B cell (primary cell): ENCODE measurements around the gene LIPA. TPM values are rescaled to one million over a fixed set of nuclear protein-coding genes. Genes with fewer than 3 reads are reported as not detected.
A peak's percentile ranks its signal among the peaks of the same experiment; 100 is the strongest.

Source experiments
- ATAC-seq: fragments of 200-7000 bp; cut with Tn5 transposase; one replicate; pipeline ENCODE4 v1.10.0; 2021; ENCODE audit warnings: low read depth, mild to moderate bottlenecking, moderate number of reproducible peaks, moderate library complexity
- CTCF ChIA-PET: fragments of 350-600 bp; sonication (Branson Sonifier 250); formaldehyde crosslinking; loops from one replicate; lab custom pipeline; 2021; ENCODE audit warnings: antibody characterized with exemption, inconsistent platforms; lab: Charles Lee
- POLR2A ChIA-PET: fragments of 350-600 bp; sonication (Branson Sonifier 250); formaldehyde crosslinking; loops from one replicate; lab custom pipeline; 2021; ENCODE audit warnings: antibody characterized with exemption; lab: Charles Lee
- DNase-seq: peaks from one replicate; pipeline ENCODE4 v3.0.0; 2013
- H2AFZ ChIP-seq: 2 replicates; pipeline ENCODE4 v1.6.1; 2012; ENCODE audit warnings: mild to moderate bottlenecking, low read depth, low read length; ENCODE audit not compliant: insufficient read depth, poor library complexity, severe bottlenecking
- H3K27ac ChIP-seq, 2 donors: 1 replicate in 1 of 2; 2 replicates in 1 of 2; pipeline ENCODE4 v1.5.1; 2012 to 2013; ENCODE audit warnings: low read length in 2 of 2, mild to moderate bottlenecking in 2 of 2, moderate library complexity in 1 of 2
- H3K27me3 ChIP-seq, 4 experiments: fragments of 200-600 bp in 1 of 4; sonication (generic) in 1 of 4; replicated peaks in 1 of 4; 1 replicate in 2 of 4; 2 replicates in 2 of 4; pipeline versions ENCODE4 v1.6.1 to v1.7.0; 2013 to 2016; ENCODE audit warnings: low read length in 3 of 4, mild to moderate bottlenecking in 2 of 4, mixed read lengths in 1 of 4, moderate library complexity in 1 of 4; ENCODE audit not compliant: insufficient read depth in 4 of 4, control insufficient read depth in 3 of 4; ENCODE audit errors: control extremely low read depth in 1 of 4
- H3K36me3 ChIP-seq, 2 experiments: replicated peaks in 1 of 2; 1 replicate in 1 of 2; 2 replicates in 1 of 2; pipeline versions ENCODE4 v1.6.1 to v1.7.1; 2013; ENCODE audit warnings: low read length in 1 of 2; ENCODE audit not compliant: insufficient read depth in 2 of 2, control insufficient read depth in 1 of 2; ENCODE audit errors: control extremely low read depth in 1 of 2, extremely low read depth in 1 of 2
- H3K4me1 ChIP-seq, 2 donors: fragments of 200-600 bp in 1 of 2; sonication (generic) in 1 of 2; 1 replicate in 1 of 2; 2 replicates in 1 of 2; pipeline versions ENCODE4 v1.5.1 to v1.6.1; 2013 to 2017; ENCODE audit warnings: low read length in 2 of 2; ENCODE audit not compliant: control insufficient read depth in 2 of 2, insufficient read depth in 2 of 2
- H3K4me2 ChIP-seq: replicated peaks from 2 replicates; pipeline ENCODE3; 2012; ENCODE audit warnings: mild to moderate bottlenecking, low read depth, low read length; ENCODE audit not compliant: poor library complexity, severe bottlenecking
- H3K4me3 ChIP-seq, 5 experiments: fragments of 200-600 bp in 1 of 5; sonication (generic) in 1 of 5; 1 replicate in 3 of 5; 2 replicates in 2 of 5; pipeline versions ENCODE4 v1.5.1 to v1.7.0; 2011 to 2016; ENCODE audit warnings: low read length in 4 of 5, mild to moderate bottlenecking in 4 of 5, low read depth in 2 of 5, control low read depth in 1 of 5, moderate library complexity in 1 of 5; ENCODE audit not compliant: insufficient read depth in 1 of 5; ENCODE audit errors: control extremely low read depth in 1 of 5, extremely low read depth in 1 of 5
- H3K79me2 ChIP-seq: fragments of 200-600 bp; sonication (generic); one replicate; pipeline ENCODE4 v1.6.0; 2016; ENCODE audit warnings: low read length; ENCODE audit not compliant: control insufficient read depth, insufficient read depth
- H3K9ac ChIP-seq: fragments of 200-600 bp; sonication (generic); 2 replicates; pipeline ENCODE4 v1.6.1; 2017; ENCODE audit warnings: mild to moderate bottlenecking, low read length, moderate library complexity
- H3K9me3 ChIP-seq, 3 donors: one replicate each; pipeline versions ENCODE4 v1.6.1 to v1.7.1; 2013; ENCODE audit warnings: low read length in 2 of 3; ENCODE audit not compliant: control insufficient read depth in 2 of 3, insufficient read depth in 1 of 3; ENCODE audit errors: control extremely low read depth in 1 of 3
- H4K20me1 ChIP-seq: 2 replicates; pipeline ENCODE4 v1.6.0; 2012; ENCODE audit warnings: mild to moderate bottlenecking, low read length; ENCODE audit not compliant: insufficient read depth, control insufficient read depth, poor library complexity, severe bottlenecking
- H3K27ac Mint-ChIP-seq: one replicate; pipeline ENCODE4 v1.8.0; 2021; ENCODE audit warnings: mixed read lengths
- H3K27me3 Mint-ChIP-seq: one replicate; pipeline ENCODE4 v1.8.0; 2021; ENCODE audit warnings: mixed read lengths
- H3K4me1 Mint-ChIP-seq: one replicate; pipeline ENCODE4 v1.8.0; 2021; ENCODE audit warnings: mixed read lengths
- H3K4me3 Mint-ChIP-seq: one replicate; pipeline ENCODE4 v1.8.0; 2021; ENCODE audit warnings: mixed read lengths
- H3K9me3 Mint-ChIP-seq: one replicate; pipeline ENCODE4 v1.8.0; 2022; ENCODE audit warnings: mixed read lengths; ENCODE audit not compliant: insufficient read depth
- EZH2 ChIP-seq: IDR thresholded peaks from 2 replicates; pipeline ENCODE4 v1.6.1; 2012; ENCODE audit warnings: borderline replicate concordance, low read depth, mild to moderate bottlenecking, moderate library complexity, low read length; ENCODE audit not compliant: insufficient read depth, poor library complexity, severe bottlenecking
- WGBS: methylation state at CpG from one replicate; pipeline ENCODE4 v1.1.5; 2013; ENCODE audit warnings: missing lambda C conversion rate; ENCODE audit not compliant: insufficient coverage; 5-methylcytosine and 5-hydroxymethylcytosine counted together
- intact Hi-C: fragments of 100-400 bp; cut with micrococcal nuclease; formaldehyde crosslinking; loops from one replicate; pipeline ENCODE4 v1.10.0; 2022
- polyA plus RNA-seq: library from polyadenylated mRNA; depleted of rRNA; stranded (reverse); fragments of >200 nt; gene quantifications from 2 replicates; pipeline ENCODE4 v1.2.3, GENCODE V29; 2012
- total RNA-seq, 2 donors: library from RNA; stranded (reverse); fragments of 120-200 nt in 1 of 2; gene quantifications; 1 replicate in 1 of 2; 2 replicates in 1 of 2; pipeline versions ENCODE4 v1.2.3 to v1.2.4, GENCODE V29; 2013 to 2022
- TF ChIP-seq, protein P1 (sequence below): fragments of 200-600 bp; IDR thresholded peaks from one replicate; pipeline ENCODE4 v1.8.0; 2022; ENCODE audit warnings: antibody characterized with exemption, mild to moderate bottlenecking

LIPA gene
- total and polyA plus RNA-seq, 2 donors (not counting 1 experiment from before 2014, with no cell fraction given): 16.4 to 36.5 TPM

DNA sequence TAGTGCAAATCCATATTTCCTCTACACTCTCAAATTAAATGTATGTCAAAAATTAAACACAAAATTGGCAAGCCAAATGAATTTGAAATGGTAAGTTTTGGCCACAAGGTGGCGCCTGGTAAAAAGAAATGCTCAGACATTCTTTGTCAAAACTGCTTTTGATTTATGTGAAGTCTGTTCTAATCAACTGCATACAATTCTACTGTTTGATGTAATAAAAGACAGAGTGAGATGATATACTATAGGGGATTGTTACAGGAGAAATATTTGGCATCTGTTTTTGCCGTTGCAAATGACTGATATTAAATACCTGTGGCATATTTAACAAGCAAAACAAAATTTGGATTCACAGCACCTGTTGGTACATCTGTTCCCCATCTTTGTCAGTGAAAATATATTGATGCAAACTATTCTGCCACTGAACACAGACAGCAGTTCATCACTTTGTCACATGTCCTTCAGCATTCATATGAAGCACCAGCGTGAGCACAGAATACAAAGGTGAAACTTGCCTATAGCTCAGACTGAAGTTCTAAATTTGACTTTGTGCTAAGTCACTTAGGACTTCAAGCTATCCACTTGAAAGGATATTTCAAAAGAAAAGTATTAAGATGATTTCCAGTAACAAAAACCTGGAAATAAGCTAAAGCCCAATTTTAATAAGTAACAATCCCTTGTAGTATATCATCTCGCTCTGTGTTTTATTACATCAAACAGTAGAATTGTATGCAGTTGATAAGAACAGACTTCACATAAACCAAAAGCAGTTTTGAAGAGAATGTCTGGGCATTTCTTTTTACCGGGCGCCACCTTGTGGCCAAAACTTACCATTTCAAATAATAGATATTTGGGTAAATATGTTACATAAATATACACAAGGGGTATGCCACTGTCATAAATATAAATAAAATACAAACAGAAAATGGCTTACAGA is 34.3 kb downstream of the LIPA start:
- WGBS: no CpG with 5 or more reads among the region's 6 CpGs
- Mint-ChIP-seq H3K4me1 (peaks cover 8% of the 10 kb centered on the region), H3K27ac (peak overlapping the region; percentile 68), H3K27me3 (no peaks in the 10 kb centered on the region), H3K4me3 (no peak overlapping the region), H3K9me3 (no peaks in the 10 kb centered on the region)
- no peaks in the 10 kb centered on the region for H4K20me1 ChIP-seq
- no peak overlapping the region for H3K4me3 ChIP-seq
- ChIA-PET POLR2A (no interaction called here), CTCF (interaction anchor here (0.6 to 7.3 kb wide), 47 partner anchors 8 to 653 kb away, joined by 3 to 71 read pairs (median 4); partner anchors contain the start of genes CH25H, FAS, IFIT1 and LIPA)
- H3K27ac ChIP-seq: peak overlapping the region in 1 of 2 donors; percentile 45
- peak; percentile 47 for ATAC-seq
- TF ChIP-seq, protein P1, sequence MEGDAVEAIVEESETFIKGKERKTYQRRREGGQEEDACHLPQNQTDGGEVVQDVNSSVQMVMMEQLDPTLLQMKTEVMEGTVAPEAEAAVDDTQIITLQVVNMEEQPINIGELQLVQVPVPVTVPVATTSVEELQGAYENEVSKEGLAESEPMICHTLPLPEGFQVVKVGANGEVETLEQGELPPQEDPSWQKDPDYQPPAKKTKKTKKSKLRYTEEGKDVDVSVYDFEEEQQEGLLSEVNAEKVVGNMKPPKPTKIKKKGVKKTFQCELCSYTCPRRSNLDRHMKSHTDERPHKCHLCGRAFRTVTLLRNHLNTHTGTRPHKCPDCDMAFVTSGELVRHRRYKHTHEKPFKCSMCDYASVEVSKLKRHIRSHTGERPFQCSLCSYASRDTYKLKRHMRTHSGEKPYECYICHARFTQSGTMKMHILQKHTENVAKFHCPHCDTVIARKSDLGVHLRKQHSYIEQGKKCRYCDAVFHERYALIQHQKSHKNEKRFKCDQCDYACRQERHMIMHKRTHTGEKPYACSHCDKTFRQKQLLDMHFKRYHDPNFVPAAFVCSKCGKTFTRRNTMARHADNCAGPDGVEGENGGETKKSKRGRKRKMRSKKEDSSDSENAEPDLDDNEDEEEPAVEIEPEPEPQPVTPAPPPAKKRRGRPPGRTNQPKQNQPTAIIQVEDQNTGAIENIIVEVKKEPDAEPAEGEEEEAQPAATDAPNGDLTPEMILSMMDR: peak; percentile 78
- TF ChIP-seq EZH2: no peak
- peaks cover 4 to 37% of the 10 kb centered on the region in 2 experiments for H3K36me3 ChIP-seq
- no peaks in the 10 kb centered on the region for H3K27me3 ChIP-seq
- H3K4me1 ChIP-seq: peaks cover 5 to 6% of the 10 kb centered on the region in 2 donors
- no peaks in the 10 kb centered on the region for H3K9me3 ChIP-seq
- intact Hi-C loops: loop anchor here (1.0 to 2.0 kb wide), 4 partner anchors 33 to 347 kb away; partner anchors contain the start of gene LIPA
- H3K4me2 ChIP-seq: peak overlapping the region; percentile 9
- DNase-seq: peak; percentile 71
- no peaks in the 10 kb centered on the region for H3K79me2 ChIP-seq
- peak overlapping the region; percentile 30 for H2AFZ ChIP-seq
- no peak overlapping the region for H3K9ac ChIP-seq
